IPS-NIHi7 (cell line): Measurements from ENCODE around the gene IFI30.
"Not testable (repeated sequence)": the region's sequence is repeated elsewhere in the genome, so short reads cannot be mapped to it uniquely, and the experiment has no call there.

Experiments used
- DNase-seq: peaks from one replicate; pipeline ENCODE4 v3.0.0; 2012; ENCODE audit warnings: mixed read lengths; ENCODE audit errors: extremely low spot score

The IFI30 gene

GRCh38 chr19:18152817-18153555, 20.6 kb upstream of the IFI30 start, which contains the start of gene PIK3R2:
Gene PIK3R2, plus strand, starts transcription at chr19:18153163. Its CDS starts 2,717 bp downstream, at chr19:18155880.
- peak; percentile 99 for DNase-seq

DNA sequence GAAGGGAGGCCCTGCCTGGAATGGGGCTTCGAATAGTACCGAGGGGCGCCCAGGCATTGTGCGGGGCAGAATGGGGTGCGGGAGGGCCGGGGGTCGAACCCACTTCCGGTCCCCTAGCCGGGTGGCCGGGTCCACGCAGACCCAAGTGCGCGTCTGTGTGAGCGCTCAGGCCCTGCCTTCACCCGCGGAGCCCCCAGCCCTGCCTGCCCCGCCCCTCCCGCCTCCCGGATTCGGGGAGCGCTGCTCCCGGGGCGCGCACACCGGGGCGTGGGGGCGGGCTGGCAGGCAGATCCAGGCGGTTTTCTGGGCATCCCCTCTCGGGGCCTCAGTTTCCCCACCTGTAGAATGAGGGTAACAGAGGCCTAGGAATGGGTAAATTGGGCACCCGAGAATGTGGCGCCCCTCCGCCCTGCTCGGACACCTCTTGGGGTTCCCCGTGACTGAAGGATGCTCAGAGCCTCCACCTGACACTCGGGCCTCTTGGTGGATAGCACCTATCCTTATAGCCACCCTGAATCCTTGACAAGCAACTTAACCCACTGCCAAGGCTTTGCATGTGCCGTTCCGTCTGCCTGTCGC, 20.0 kb upstream of the IFI30 start:
- no peak for DNase-seq

DNA sequence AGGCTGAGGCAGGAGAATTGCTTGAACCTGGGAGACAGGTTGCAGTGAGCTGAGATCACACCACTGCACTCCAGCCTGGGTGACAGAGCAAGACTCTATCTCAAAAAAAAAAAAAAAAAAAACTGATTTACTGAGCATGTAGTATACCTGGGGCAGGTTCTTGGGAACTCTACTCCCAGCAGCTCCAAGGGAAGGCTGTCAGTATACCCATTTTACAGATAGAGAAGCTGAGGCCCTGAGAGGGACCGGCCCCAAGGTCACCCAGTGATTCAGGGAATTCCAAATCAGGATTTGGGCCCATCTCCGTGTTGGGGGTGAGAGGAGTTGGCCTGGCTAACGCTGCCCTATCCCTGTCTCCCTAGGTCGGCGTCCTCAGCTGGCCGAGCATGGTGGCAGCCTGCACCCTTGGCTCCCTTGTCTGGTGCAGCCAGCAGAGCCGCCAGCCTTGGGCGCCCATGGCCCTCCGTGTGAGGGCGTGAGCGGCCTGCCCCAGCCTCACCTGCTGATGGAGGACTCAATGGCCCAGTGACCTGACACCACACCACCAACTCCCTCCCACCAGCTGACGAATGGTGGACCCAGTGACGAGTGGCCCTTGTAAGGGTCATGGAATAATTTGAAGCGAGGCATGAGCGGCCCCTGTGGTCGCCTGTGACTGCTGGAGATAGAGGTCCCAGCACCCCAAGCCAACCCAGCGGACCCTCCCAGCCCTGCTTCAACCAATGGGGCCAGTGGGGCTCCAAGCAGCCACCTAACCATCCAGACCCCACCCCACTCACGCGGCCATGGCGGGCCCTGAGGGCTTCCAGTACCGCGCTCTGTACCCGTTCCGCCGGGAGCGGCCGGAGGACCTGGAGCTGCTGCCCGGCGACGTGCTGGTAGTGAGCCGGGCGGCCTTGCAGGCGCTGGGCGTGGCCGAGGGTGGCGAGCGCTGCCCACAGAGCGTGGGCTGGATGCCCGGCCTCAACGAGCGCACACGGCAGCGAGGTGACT, 18.2 kb upstream of the IFI30 start:
- no peak for DNase-seq

GRCh38 chr19:18156268-18156667, 17.3 kb upstream of the IFI30 start:
- DNase-seq: no peak

GRCh38 chr19:18156841-18157464, 16.7 kb upstream of the IFI30 start:
- DNase-seq: no peak

- peak; percentile 53 for DNase-seq
These were observed 16.0 kb upstream of the IFI30 start for GRCh38 chr19:18157465-18158063.

DNA sequence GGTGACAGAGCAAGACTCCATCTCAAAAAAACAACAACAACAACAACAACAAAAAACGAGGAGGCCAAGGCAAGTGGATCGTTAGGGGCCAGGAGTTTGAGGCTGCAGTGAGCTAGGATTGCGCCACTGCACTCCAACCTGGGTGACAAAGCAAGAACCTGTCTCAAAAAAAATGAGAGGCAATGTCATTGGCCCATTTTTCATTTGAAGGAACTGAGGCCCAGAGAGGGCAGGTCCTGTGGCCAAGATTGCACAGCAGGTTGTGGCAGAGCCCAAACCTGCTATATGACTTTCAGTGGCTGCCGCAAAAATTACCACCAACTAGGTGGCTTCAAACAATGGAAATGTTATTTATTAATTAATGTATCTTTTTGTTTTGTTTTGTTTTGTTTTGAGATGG, 15.1 kb upstream of the IFI30 start:
- DNase-seq: no peak

DNA sequence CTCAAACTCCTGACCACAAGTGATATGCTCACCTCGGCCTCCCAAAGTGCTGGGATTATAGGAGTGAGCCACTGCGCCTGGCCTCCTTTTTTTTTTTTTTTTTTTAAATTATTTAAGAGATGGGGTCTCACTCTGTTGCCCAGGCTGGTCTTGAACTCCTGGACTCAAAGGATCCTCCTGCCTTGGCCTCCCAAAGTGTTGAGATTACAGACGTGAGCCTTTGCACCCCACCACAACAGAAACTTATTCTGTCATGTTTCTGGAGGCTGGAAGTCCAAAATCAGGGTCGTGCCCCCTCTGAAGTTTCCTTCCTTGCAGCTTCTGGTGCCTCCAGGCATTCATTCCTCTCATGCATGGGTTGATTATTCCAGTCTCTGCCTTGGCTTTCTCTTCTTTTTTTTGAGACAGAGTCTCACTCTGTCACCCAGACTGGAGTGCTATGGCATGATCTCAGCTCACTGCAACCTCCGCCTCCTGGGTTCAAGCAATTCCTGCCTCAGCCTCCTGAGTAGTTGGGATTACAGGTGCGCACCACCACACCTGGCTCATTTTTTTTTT, 14.5 kb upstream of the IFI30 start:
- DNase-seq: not testable (repeated sequence)

GRCh38 chr19:18159810-18160209, 13.8 kb upstream of the IFI30 start:
- DNase-seq: no peak

DNA sequence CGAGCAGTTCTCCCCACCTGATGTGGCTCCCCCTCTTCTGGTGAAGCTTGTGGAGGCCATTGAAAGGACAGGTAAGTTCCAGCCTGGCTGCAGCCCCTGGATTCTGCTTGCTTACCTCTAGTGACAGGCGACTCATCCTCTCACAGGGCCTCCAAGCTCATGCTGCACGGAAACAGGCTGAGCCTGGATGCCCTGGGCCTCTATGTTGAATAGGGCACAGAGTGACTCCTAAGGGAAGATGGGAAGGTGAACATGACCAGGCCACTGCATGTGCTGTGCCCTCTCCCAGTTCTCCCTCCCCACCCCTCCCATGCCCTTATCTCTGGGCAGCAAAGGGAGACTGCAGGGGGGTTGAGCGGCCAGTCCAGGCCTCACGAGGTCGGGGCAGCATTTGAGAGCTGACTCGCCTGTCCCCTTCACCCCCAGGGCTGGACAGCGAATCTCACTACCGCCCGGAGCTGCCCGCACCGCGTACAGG, 13.1 kb upstream of the IFI30 start:
- no peak for DNase-seq

GRCh38 chr19:18160971-18161635, 12.5 kb upstream of the IFI30 start:
- peak; percentile 95 for DNase-seq

- no peak for DNase-seq
These were observed 12.0 kb upstream of the IFI30 start for GRCh38 chr19:18161636-18162002.

DNA sequence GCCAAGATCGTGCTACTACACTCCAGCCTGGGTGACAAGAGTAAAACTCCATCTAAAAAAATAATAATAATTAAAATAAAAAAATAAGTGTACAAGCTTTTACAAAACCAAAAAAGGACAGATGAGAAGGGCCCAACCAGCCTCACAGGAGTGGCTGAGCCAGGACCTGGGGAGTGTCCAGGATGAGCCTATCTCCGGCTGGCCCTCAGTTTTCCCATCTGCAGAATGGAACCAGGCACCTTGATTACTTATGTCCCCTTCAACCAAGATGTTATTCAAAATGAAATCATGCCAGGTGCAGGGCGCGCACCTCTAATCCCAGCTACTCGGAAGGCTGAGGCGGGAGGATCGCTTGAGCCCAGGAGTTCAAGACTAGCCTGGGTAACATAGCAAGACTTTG, 9.5 kb upstream of the IFI30 start:
- no peak for DNase-seq

GRCh38 chr19:18165794-18166544, 7.6 kb upstream of the IFI30 start:
- DNase-seq: no peak

DNA sequence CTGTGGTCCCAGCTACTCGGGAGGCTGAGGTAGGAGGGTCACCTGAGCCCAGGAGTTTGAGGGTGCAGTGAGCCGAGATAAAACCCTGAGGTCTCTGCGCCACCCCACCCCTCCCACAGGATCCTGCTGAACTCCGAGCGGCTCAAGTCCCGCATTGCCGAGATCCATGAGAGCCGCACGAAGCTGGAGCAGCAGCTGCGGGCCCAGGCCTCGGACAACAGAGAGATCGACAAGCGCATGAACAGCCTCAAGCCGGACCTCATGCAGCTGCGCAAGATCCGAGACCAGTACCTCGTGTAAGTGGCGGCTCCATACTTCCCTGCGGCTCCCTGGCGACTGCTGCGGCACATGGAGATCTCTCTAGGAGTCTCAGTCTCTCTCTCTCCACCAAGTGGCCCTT, 6.6 kb upstream of the IFI30 start:
- DNase-seq: no peak

DNA sequence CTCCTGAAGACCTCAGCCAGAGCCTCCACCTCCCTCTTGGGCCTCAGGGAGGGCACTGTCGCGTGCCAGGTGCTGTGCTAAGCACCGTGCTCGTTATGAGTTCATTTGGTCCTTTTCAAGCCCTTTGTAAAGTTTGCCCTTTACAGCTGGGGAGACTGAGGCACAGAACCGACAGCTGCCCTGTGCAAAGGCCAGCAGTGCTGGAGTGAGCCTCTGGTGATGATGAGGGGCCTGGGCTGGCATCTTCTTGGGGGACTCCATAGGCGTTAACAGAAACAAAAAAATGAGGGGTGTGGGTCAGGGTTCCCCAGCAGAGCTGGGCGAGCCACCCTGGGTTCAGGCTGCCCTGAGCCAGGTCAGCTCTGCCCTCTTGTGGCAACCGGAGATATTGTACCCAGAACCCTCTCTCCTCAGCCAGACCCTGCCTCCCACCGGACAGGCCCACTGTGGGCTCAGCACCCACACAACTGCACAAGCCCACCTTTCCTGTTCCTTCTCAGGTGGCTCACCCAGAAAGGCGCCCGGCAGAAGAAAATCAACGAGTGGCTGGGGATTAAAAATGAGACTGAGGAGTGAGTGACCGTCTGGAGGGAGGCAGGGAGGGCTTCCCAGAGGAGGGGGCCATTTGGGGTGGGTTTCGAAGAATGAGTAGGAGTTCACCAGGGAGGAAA, 5.5 kb upstream of the IFI30 start:
- peak; percentile 87 for DNase-seq

DNA sequence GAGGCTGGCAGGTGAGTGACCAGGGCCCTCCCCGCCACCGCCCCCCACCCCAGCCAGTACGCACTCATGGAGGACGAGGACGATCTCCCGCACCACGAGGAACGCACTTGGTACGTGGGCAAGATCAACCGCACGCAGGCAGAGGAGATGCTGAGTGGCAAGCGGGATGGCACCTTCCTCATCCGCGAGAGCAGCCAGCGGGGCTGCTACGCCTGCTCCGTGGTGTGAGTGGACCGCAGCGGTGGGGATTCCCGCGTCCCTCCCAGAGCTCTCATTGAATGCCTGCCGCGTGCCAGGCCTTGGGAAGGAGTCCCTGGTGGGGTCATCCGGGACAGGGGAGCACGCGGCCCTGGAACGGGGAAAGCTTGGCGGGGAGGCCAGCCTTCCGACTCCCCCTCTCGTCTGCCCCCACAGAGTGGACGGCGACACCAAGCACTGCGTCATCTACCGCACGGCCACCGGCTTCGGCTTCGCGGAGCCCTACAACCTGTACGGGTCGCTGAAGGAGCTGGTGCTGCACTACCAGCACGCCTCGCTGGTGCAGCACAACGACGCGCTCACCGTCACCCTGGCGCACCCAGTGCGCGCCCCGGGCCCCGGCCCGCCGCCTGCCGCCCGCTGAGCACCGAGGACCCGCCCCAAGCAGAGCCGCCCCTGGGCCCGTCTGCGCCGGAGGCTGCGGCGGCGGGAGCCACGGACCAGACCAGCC, 4.8 kb upstream of the IFI30 start:
- no peak for DNase-seq

GRCh38 chr19:18170714-18171255, 2.8 kb upstream of the IFI30 start:
- DNase-seq: peak; percentile 10
